Stimulated activated CD4-positive, alpha-beta T cell treated with anti-CD3 and anti-CD28 coated beads, Interleukin-4, amount 100 ng/mL, for 4 hours (primary cell): ENCODE measurements around the gene PTMS.
A peak's percentile ranks its signal among the peaks of the same experiment; 100 is the strongest.

ENCODE experiments used
- DNase-seq, 2 experiments: peaks; one replicate each; pipeline ENCODE4 v3.0.0-alpha.2; 2020

The PTMS gene

GRCh38 chr12:6772726-6773589, 6.8 kb downstream of the PTMS start:
- no peak for DNase-seq

DNA sequence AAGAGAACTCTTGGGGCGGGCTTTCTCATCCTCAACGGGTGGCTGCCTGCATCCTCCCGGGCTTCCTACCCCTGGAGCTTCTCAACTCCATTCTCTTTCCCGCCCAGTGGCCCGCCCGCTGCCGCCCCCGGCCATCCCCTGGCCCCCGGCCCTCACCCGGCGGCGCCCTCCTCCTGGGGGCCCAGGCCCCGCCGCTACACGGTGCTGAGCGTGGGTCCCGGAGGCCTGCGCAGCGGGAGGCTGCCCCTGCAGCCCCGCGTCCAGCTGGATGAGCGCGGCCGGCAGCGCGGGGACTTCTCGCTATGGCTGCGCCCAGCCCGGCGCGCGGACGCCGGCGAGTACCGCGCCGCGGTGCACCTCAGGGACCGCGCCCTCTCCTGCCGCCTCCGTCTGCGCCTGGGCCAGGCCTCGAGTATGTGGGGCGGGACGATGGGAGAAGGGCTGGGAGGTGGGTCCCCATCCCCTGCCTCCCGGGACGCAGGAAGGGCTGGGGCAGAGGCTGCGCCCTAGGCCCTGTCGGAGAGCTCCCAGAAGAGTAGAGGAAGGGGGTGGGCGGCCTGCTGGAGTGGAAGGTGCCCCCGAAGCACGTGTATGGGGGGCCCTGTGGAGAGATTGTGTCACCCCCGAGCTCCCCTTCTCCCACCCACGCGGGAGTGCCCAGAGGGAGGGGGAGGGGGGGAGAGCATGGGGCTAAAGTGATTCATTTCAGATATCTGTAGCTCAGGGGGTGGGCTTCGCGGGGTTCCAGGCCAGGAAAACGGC, 7.6 kb downstream of the PTMS start:
- peak; percentile 48 to 83 for DNase-seq

DNA sequence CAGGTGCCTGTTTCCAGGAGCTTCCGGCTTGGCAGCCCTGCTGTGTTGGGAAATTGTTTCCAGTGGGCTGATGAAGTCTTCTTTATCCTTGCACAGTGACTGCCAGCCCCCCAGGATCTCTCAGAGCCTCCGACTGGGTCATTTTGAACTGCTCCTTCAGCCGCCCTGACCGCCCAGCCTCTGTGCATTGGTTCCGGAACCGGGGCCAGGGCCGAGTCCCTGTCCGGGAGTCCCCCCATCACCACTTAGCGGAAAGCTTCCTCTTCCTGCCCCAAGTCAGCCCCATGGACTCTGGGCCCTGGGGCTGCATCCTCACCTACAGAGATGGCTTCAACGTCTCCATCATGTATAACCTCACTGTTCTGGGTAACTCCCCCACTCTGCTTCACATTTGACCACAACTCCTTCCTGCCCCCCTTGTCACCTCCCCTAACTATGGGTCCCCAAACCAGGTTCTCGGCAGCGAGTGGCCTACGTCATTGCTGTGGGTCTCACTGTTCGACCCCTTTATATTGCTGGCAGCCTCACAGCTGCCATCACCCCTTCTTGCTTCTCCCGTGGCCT, 8.4 kb downstream of the PTMS start:
- DNase-seq, result no peak

GRCh38 chr12:6775185-6776174, 9.3 kb downstream of the PTMS start:
- no peak for DNase-seq

- no peak for DNase-seq
Measured at GRCh38 chr12:6777386-6777785, 11.2 kb downstream of the PTMS start.

DNA sequence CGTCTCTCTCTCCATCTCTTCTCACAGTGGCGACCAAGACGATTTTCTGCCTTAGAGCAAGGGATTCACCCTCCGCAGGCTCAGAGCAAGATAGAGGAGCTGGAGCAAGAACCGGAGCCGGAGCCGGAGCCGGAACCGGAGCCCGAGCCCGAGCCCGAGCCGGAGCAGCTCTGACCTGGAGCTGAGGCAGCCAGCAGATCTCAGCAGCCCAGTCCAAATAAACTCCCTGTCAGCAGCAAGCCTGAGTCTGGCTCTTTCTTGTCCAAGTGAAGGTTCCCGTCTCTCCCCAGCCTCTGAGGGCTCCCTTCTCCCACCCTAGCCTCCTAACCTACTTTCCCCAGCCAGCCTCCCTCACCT, 12.0 kb downstream of the PTMS start:
- DNase-seq, result no peak

DNA sequence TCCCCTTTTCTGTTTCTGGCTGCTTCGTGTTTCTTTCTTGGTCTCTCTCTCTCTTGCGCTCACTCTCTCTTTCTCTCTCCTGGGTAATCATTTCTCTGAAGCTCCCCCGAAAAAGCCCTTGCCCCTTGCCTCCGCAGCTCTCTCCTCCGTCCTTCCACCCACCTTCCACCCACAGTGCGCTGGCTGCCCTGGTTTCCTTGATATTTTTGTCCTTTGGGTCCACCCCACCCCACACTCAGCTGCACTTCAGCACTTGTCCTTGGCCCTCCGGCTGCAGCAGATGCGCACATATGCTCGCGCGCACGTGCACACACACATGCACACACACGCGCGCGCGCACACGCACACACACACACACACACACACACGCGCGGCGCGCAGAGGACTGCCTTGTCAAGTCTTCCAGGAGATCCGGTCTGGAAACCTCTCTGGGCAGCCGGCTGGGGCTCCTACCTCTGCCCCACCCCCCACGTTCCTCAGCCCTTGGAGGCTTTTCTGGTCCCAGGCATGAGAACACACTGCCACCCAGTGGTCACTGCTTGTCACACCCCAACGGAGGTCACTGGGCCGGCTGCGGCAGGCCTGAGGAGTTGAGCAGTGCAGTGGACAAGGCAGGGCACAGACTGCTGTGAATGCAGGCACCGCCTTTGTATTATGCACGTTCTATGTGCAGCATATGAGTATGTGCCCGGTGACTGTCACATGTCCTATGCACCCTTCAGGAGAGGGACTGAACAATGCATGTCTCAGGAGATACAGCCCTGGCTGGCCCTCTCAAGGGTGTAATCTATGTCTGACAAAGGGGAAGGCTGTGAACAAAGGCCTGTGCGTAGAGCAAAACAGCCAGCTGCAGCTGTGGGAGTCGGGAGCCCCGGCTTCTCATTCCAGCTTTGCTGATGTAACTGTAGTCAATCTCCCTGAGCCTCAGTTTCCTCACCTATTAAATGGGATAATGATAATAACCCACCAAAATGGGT, 12.7 kb downstream of the PTMS start:
- DNase-seq, result peak; percentile 81 to 84

DNA sequence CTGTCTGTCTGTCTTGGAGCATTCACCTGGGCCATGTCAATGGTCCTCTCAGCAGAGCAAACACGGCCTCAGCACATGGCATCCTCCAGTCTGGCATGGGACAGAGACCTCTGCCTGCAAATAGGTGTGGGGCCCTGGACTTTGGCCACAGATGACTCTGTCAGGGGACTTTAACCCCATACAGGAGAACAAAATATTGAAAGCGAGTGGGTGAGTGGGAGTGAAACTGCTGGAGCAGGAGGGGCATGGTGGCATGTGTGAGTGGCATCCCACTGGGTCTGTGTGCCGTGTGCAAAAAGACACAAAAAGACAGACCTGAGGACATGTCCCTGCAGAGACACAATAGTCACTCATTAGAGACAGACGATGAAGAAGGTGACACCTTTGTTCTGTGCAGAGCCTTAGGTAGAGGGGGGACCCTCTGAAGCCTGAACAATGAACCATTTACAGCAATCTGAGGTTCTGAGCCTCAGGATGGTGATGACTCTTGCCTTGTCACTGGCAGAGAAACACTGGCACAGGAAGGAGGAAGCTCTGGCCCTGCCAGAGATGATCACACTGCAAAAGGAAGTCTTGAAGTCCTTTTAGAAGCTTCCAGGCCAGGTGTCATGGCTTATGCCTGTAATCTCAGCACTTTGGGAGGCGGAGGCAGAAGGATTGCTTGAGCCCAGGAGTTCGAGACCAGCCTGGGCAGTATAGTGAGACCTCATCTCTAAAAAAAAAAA, 13.7 kb downstream of the PTMS start:
- DNase-seq, result no peak

DNA sequence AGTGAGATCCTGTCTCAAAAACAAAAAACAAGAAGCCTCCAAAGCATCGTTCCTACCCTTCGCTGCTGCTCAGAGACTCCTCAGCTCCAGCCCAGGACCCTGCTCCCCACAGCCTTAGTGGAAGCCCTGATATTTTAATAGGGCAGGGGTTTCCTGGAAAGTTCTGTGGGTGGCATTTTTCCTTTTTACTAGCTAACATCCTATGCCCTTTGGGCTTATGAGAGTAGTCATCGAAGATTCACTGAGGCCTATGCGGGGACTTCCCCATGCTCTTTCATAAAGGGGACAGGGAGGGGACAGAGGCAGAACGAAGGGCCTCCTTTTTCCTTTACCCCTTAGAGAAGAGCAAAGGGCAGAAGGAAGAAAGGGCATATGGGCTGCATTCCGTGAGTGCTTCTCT, 14.4 kb downstream of the PTMS start:
- peak in 1 of 2 experiments; percentile 52 for DNase-seq

- no peak for DNase-seq
Measured at GRCh38 chr12:6782119-6782518, 16.0 kb downstream of the PTMS start.

DNA sequence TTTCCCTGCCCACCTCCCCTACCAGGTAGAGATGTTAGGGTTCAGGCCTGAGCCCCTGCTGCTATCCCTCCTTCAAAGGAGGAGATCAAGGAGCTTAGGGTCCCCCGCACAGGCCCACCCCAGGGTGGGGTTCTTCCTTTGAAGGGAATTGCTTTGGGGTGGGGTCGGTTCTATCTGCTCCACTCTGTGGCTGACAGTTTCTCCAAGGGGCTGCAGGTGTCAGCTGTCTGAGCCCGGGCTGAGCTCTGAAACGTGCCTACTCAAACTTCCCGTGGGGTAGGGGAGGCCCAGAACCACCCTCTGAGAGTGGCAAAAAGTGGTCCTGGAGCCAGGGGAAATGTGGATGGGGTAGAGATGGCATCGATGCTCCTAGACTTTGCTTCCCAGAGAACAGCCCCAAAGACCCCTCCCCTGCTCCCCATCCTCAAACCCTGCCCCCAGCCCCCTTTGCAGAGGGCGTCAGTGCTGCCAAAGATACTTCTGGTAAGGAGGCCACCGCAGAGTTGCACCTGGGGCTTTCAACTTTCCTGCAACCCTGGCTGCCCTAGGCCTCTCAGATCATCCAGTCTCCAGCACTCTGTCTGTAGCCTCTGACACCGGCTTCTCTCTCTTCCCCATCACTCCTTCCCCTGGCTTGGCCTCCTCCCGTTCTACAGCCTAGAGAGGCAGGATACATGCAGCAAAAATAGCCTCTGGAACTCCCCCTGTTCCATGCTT, 16.8 kb downstream of the PTMS start:
- DNase-seq, result no peak

GRCh38 chr12:6783828-6784227, 17.7 kb downstream of the PTMS start:
- no peak for DNase-seq

- no peak for DNase-seq
Measured at GRCh38 chr12:6784296-6784695, 18.1 kb downstream of the PTMS start.

DNA sequence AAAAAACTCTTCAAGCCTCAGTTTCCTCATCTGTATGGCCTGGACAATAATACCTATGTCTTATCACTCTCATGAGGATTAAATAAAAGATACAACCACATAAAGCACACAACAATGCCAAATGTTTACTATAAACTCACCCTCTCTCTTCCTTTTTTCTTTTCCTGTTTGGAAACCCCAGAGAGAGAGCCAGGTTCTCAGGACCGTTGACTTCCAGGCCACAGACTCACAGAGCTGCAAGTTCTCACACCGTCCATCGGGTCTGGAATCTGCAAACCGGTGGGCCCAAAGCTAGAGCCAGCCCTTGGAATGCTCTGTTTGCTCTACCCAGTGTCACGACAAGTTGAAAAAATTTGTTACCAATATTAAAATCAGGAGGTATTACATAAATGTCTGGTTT, 18.6 kb downstream of the PTMS start:
- no peak for DNase-seq

GRCh38 chr12:6786416-6787094, 20.4 kb downstream of the PTMS start:
- DNase-seq, result no peak

DNA sequence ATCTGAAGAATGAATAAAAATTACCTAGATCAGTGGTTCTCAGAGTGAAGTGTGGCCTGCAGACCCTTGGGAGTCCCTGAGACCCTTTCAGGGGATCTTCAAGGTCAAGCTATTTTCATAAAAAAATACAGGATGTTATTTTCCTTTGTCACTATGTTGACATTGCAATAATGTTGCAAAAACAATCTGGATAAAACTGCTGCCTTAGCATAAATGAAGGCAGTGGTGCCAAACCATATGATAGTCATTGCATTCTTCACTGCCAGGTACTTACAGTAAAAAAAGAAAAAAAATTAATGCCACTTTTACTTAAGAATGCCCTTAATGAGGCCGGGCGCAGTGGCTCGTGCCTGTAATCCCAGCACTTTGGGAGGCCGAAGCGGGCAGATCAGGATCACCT, 21.1 kb downstream of the PTMS start:
- no peak for DNase-seq

- DNase-seq, result peak; percentile 64 to 69
Measured at GRCh38 chr12:6788972-6789924, 23.1 kb downstream of the PTMS start, which contains the start of gene CD4. TSS of gene CD4 (plus strand) at chr12:6789528. CDS start at chr12:6800139, 10,611 bp downstream.
